ENCODE measurements around the gene FBXL17. TPM values are rescaled to one million over a fixed set of nuclear protein-coding genes. Genes with fewer than 3 reads are reported as not detected.

Gene FBXL17
- total RNA-seq, 1 experiment from 2014 or later, result 8.8 TPM

GRCh38 chr5:108418197-108418596 is 36.3 kb upstream of the FBXL17 start:
- Histone ChIP-seq H3K36me3 (ENCODE audit: low read depth, low read length) (no peaks in the 10 kb centered on the region), H4K20me1 (ENCODE audit: low read length) (no peaks in the 10 kb centered on the region), H3K4me3 (ENCODE audit: low read length) (no peak overlapping the region), H3K9me2 (replicated peaks; ENCODE audit: low read length) (no peaks in the 10 kb centered on the region), H3K9me3 (ENCODE audit: low read length) (no peaks in the 10 kb centered on the region), H2AFZ (ENCODE audit: low read length) (no peak overlapping the region), H3K4me1 (ENCODE audit: insufficient read depth, low read length) (peaks cover 33% of the 10 kb centered on the region), H3K9ac (ENCODE audit: low read length) (no peak overlapping the region), H3K27ac (ENCODE audit: low read length) (no peak overlapping the region), H3K4me2 (ENCODE audit: low read length) (no peak overlapping the region), H3K27me3 (ENCODE audit: low read length) (no peaks in the 10 kb centered on the region), H3F3A (ENCODE audit: low read length, unreplicated experiment) (no peaks in the 10 kb centered on the region), H3K79me2 (ENCODE audit: low read length) (no peaks in the 10 kb centered on the region)
- ChIA-PET CTCF (no interaction called here), POLR2A (ENCODE audit: unreplicated experiment) (no interaction called here)
- intact Hi-C loops (cut with micrococcal nuclease), result no loop called here
- TF ChIP-seq EZH2phosphoT487 (IDR thresholded peaks at IDR 0.05; ENCODE audit: borderline replicate concordance, low read length), result no peak
- no peak for TF ChIP-seq EZH2 (IDR thresholded peaks at IDR 0.05; ENCODE audit: low read length, unreplicated experiment)
- TF ChIP-seq CTCF (conservative IDR thresholded peaks at IDR 0.05; ENCODE audit: low read depth, low read length), result no peak
- DNase-seq, result no peak
- BruUV-seq (replicated peaks), result no TSS peak
- no peak for ATAC-seq

- POLR2A ChIA-PET (ENCODE audit: unreplicated experiment), result no interaction called here
- intact Hi-C loops (cut with micrococcal nuclease), result no loop called here
These were observed 35.3 kb upstream of the FBXL17 start for GRCh38 chr5:108417166-108417670.

More at GRCh38 chr5:108417166-108417670, 35.3 kb upstream of the FBXL17 start:
- no TSS peak for BruUV-seq (replicated peaks)
- no peak overlapping the region for H3K9ac ChIP-seq (ENCODE audit: low read length)
- H3K79me2 ChIP-seq (ENCODE audit: low read length), result no peaks in the 10 kb centered on the region
- no peak overlapping the region for H3K4me3 ChIP-seq (ENCODE audit: low read length)
- H3K27ac ChIP-seq (ENCODE audit: low read length), result no peak overlapping the region
- ATAC-seq, result no peak
- no peaks in the 10 kb centered on the region for H3K36me3 ChIP-seq (ENCODE audit: low read depth, low read length)
- CTCF ChIA-PET, result no interaction called here
- H3F3A ChIP-seq (ENCODE audit: low read length, unreplicated experiment), result no peaks in the 10 kb centered on the region
- no peak for TF ChIP-seq CTCF (conservative IDR thresholded peaks at IDR 0.05; ENCODE audit: low read depth, low read length)
- no peak for TF ChIP-seq EZH2 (IDR thresholded peaks at IDR 0.05; ENCODE audit: low read length, unreplicated experiment)
- TF ChIP-seq EZH2phosphoT487 (IDR thresholded peaks at IDR 0.05; ENCODE audit: borderline replicate concordance, low read length), result no peak
- DNase-seq, result peak; percentile 52
- no peaks in the 10 kb centered on the region for H4K20me1 ChIP-seq (ENCODE audit: low read length)
- no peaks in the 10 kb centered on the region for H3K27me3 ChIP-seq (ENCODE audit: low read length)
- H3K9me2 ChIP-seq (replicated peaks; ENCODE audit: low read length), result no peaks in the 10 kb centered on the region
- H3K4me2 ChIP-seq (ENCODE audit: low read length), result no peak overlapping the region
- no peak overlapping the region for H2AFZ ChIP-seq (ENCODE audit: low read length)
- no peaks in the 10 kb centered on the region for H3K9me3 ChIP-seq (ENCODE audit: low read length)
- H3K4me1 ChIP-seq (ENCODE audit: insufficient read depth, low read length), result peaks cover 33% of the 10 kb centered on the region
